Measurements from ENCODE around the gene S100A9.

GRCh38 chr1:153380711-153381110 is 23.1 kb downstream of the S100A9 start:
- TF ChIP-seq, protein P1, sequence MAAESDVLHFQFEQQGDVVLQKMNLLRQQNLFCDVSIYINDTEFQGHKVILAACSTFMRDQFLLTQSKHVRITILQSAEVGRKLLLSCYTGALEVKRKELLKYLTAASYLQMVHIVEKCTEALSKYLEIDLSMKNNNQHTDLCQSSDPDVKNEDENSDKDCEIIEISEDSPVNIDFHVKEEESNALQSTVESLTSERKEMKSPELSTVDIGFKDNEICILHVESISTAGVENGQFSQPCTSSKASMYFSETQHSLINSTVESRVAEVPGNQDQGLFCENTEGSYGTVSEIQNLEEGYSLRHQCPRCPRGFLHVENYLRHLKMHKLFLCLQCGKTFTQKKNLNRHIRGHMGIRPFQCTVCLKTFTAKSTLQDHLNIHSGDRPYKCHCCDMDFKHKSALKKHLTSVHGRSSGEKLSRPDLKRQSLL (tag by site-specific recombination; IDR thresholded peaks at IDR 0.05): no peak
- TF ChIP-seq PRDM4 (tag by site-specific recombination; IDR thresholded peaks at IDR 0.05): no peak
- no peak for TF ChIP-seq ATF2 (tag by site-specific recombination; IDR thresholded peaks at IDR 0.05; ENCODE audit: low read depth)
- no peak for TF ChIP-seq CTCF (tag by site-specific recombination; IDR thresholded peaks at IDR 0.05)
- TF ChIP-seq ZNF274 (IDR thresholded peaks at IDR 0.05; ENCODE audit: low read length): no peak
- no peak for TF ChIP-seq ZNF274 (tag by site-specific recombination; IDR thresholded peaks at IDR 0.05; ENCODE audit: borderline replicate concordance)
- no peak for TF ChIP-seq GLI4 (tag by site-specific recombination; IDR thresholded peaks at IDR 0.05)
- TF ChIP-seq ZNF610 (tag by site-specific recombination; IDR thresholded peaks at IDR 0.05; ENCODE audit: borderline replicate concordance): no peak
- no peak for TF ChIP-seq ZNF221 (tag by site-specific recombination; IDR thresholded peaks at IDR 0.05; ENCODE audit: borderline replicate concordance)
